Measurements from ENCODE around the gene ATP4B. TPM values are rescaled to one million over a fixed set of nuclear protein-coding genes. Genes with fewer than 3 reads are reported as not detected.

ATP4B gene
- total RNA-seq, 1 donor from 2014 or later: not detected

DNA sequence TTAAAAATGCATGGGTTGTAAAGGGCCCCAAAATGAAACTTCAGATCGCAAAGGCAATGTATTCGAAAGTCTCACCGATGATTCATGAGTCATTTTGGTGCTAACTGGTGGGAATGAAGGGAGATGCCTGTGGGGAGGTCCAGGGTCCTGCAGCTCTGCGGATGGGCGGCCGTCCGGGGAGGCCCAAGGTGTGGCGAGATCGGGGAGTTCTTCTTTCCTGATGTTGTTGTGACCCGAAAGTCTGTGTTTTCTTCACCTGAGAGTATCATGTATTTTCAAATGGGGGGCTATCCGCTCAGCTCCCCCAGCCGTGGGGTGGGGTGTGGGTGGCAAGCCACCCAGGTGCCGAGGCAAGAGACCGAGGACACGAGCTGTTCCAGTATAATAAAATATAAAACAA, 37.0 kb downstream of the ATP4B start:
- intact Hi-C loops (cut with micrococcal nuclease): no loop called here
- Mint-ChIP-seq H3K36me3 (ENCODE audit: low read depth) (peaks cover 31% of the 10 kb centered on the region), H3K27ac (no peak overlapping the region), H3K4me3 (no peak overlapping the region), H3K9me3 (no peaks in the 10 kb centered on the region), H3K27me3 (no peaks in the 10 kb centered on the region), H3K4me1 (no peaks in the 10 kb centered on the region)
- POLR2A ChIA-PET: no interaction called here
- TF ChIP-seq, protein P1, sequence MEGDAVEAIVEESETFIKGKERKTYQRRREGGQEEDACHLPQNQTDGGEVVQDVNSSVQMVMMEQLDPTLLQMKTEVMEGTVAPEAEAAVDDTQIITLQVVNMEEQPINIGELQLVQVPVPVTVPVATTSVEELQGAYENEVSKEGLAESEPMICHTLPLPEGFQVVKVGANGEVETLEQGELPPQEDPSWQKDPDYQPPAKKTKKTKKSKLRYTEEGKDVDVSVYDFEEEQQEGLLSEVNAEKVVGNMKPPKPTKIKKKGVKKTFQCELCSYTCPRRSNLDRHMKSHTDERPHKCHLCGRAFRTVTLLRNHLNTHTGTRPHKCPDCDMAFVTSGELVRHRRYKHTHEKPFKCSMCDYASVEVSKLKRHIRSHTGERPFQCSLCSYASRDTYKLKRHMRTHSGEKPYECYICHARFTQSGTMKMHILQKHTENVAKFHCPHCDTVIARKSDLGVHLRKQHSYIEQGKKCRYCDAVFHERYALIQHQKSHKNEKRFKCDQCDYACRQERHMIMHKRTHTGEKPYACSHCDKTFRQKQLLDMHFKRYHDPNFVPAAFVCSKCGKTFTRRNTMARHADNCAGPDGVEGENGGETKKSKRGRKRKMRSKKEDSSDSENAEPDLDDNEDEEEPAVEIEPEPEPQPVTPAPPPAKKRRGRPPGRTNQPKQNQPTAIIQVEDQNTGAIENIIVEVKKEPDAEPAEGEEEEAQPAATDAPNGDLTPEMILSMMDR (IDR thresholded peaks at IDR 0.05): no peak
- DNase-seq (no peak), ATAC-seq (ENCODE audit: low read depth) (no peak)
- CTCF ChIA-PET: no interaction called here

DNA sequence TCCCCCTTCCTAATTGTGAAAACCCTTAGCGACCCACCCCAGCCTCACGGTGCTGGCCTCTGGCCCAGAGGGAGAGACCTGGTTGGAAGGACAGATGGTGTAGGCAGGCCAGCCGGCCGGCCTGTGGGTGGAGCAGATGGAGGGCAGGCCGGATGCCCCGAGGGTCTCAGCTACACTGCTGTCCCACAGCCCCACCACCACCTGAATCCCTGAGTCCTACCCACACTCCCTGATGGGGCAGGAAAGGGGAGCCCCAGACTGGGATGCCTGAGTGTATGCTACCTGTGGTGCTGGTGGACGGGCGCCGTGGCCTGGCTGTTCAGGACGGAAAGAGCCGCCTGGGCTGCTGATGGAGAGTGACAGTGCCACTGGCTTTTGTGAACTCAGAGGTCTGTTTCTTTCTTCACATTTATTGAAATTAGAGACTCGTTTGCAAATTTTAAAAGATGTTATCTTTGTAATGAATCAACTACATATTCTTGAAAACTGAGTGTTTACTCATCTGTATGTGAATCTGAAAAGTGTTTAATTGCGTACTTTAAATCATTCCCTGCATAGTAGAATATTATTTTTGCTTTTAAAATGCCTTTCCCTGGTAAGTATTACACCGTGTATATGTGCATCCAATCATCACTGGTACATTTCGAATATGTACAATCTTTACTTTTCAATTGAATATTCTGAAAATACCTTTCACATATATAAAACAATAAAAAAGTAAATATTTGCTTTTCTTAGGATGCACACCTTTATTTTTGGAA, 37.8 kb downstream of the ATP4B start:
- ATAC-seq (ENCODE audit: low read depth): no peak
- no peak overlapping the region for H3K4me3 Mint-ChIP-seq
- TF ChIP-seq, protein P1 (IDR thresholded peaks at IDR 0.05): no peak
- intact Hi-C loops (cut with micrococcal nuclease): no loop called here
- no peaks in the 10 kb centered on the region for H3K4me1 Mint-ChIP-seq
- ChIA-PET POLR2A (no interaction called here), CTCF (no interaction called here)
- no peaks in the 10 kb centered on the region for H3K9me3 Mint-ChIP-seq
- no peaks in the 10 kb centered on the region for H3K27me3 Mint-ChIP-seq
- H3K27ac Mint-ChIP-seq: no peak overlapping the region
- DNase-seq: no peak
- H3K36me3 Mint-ChIP-seq (ENCODE audit: low read depth): peaks cover 33% of the 10 kb centered on the region

DNA sequence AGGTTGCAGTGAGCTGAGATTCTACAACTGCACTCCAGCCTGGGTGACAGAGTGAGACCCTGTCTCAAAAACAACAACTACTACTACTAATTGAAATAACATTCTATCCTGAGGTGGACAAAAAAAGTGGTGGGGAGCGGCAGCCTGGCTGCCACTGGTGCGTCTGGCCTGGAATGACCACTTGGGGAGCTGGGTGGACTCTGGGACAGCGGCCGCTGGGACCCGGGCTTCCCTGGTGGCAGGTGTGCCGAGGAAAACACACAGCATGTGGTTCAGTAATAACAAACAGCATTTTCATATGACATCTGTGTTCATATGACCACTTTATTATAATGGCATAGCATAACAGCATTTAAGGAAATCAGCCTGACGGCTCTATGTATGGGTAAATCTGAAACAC, 39.5 kb downstream of the ATP4B start:
- Mint-ChIP-seq H3K27me3 (no peaks in the 10 kb centered on the region), H3K9me3 (no peaks in the 10 kb centered on the region), H3K36me3 (ENCODE audit: low read depth) (peaks cover 24% of the 10 kb centered on the region), H3K27ac (no peak overlapping the region), H3K4me1 (no peaks in the 10 kb centered on the region), H3K4me3 (no peak overlapping the region)
- TF ChIP-seq, protein P1 (IDR thresholded peaks at IDR 0.05): no peak
- ATAC-seq (ENCODE audit: low read depth): no peak
- intact Hi-C loops (cut with micrococcal nuclease): no loop called here
- CTCF ChIA-PET: no interaction called here
- POLR2A ChIA-PET: interaction anchor here (0.5 kb wide), 1 partner anchor 167 kb away, joined by 4 read pairs; no protein-coding TSS in a partner anchor
- no peak for DNase-seq

DNA sequence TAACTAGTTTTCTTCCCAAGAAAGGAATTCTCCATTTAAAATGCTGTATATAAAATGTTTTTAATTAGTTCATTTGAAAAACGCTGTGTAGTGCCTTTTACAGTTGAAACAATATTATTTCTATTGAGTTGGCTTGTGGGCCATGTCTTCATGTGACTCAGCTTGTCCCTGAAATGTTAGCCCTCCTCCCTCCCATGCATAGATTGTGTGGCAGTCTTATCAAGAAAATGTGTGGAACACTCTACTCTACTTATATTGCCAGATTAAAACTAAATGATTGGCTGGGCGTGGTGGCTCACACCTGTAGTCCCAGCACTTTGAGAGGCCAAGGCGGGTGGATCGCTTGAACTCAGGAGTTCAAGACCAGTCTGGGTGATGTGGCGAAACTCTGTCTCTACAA, 40.0 kb downstream of the ATP4B start:
- ATAC-seq (ENCODE audit: low read depth) (no peak), DNase-seq (no peak)
- Mint-ChIP-seq H3K4me3 (no peak overlapping the region), H3K36me3 (ENCODE audit: low read depth) (peaks cover 21% of the 10 kb centered on the region), H3K9me3 (no peaks in the 10 kb centered on the region), H3K27me3 (no peaks in the 10 kb centered on the region), H3K27ac (no peak overlapping the region), H3K4me1 (no peaks in the 10 kb centered on the region)
- POLR2A ChIA-PET: no interaction called here
- TF ChIP-seq, protein P1 (IDR thresholded peaks at IDR 0.05): no peak
- CTCF ChIA-PET: no interaction called here
- intact Hi-C loops (cut with micrococcal nuclease): no loop called here

DNA sequence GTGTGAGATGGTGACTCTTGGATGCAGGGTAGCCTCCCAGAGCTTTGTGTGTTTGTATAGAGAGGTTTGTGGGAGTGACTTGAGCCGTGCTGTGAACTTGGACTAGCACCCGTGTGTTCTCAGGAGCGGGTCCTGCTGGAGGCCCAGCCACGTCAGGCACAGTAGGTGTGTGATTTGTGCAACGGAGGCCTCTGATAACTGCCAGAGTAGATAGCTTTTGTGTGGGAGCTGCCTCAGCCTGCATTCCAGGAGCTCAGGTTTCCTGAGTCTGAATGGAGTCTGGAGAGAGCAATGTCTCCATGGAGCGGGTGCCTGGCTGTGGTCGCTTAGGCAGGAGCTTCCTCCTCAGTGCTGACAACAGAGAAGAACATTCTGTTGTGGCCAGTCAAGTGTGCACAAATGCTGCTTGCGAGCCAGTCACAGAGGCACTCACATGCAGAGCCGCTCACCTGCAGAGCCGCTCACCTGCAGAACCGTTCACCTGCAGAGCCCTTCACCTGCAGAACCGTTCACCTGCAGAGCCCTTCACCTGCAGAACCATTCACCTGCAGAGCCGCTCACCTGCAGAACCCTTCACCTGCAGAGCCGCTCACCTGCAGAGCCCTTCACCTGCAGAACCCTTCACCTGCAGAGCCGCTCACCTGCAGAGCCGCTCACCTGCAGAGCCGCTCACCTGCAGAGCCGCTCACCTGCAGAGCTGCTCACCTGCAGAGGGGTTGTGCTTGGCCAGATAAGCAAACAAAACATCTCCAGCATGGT, 40.8 kb downstream of the ATP4B start:
- Mint-ChIP-seq H3K36me3 (ENCODE audit: low read depth) (peaks cover 23% of the 10 kb centered on the region), H3K9me3 (no peaks in the 10 kb centered on the region), H3K27me3 (no peaks in the 10 kb centered on the region), H3K4me1 (no peaks in the 10 kb centered on the region), H3K4me3 (no peak overlapping the region), H3K27ac (no peak overlapping the region)
- intact Hi-C loops (cut with micrococcal nuclease): no loop called here
- no peak for DNase-seq
- POLR2A ChIA-PET: no interaction called here
- TF ChIP-seq, protein P1 (IDR thresholded peaks at IDR 0.05): no peak
- no peak for ATAC-seq (ENCODE audit: low read depth)
- CTCF ChIA-PET: no interaction called here

Data from activated B cell treated with CpG ODN at 0.5 μM for 24 hours (primary cell).